ENCODE results near the gene BCL11A. TPM values are rescaled to one million over a fixed set of nuclear protein-coding genes. Genes with fewer than 3 reads are reported as not detected.

BCL11A gene
- total and polyA plus RNA-seq, 5 donors: 3.7 to 11.2 (median 8.5) TPM

DNA sequence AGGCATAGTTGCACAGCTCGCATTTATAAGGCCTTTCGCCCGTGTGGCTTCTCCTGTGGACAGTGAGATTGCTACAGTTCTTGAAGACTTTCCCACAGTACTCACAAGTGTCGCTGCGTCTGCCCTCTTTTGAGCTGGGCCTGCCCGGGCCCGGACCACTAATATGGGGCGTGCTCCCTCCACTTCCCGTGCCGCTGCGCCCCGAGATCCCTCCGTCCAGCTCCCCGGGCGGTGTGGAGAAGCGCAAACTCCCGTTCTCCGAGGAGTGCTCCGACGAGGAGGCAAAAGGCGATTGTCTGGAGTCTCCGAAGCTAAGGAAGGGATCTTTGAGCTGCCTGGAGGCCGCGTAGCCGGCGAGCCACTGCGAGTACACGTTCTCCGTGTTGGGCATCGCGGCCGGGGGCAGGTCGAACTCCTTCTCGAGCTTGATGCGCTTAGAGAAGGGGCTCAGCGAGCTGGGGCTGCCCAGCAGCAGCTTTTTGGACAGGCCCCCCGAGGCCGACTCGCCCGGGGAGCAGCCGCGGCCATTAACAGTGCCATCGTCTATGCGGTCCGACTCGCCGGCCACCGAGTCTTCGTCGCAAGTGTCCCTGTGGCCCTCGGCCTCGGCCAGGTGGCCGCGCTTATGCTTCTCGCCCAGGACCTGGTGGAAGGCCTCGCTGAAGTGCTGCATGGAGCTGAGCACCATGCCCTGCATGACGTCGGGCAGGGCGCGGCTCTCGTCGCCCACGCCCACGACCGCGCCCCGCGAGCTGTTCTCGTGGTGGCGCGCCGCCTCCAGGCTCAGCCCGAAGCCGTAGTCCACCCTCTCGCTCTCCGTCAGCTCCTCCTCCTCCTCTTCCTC, 92.7 kb downstream of the BCL11A start:
- H3K27me3 ChIP-seq (ENCODE audit: control insufficient read depth, insufficient read depth): no peaks in the 10 kb centered on the region
- 97% methylated on average over 76 of the region's 76 CpGs for WGBS
- H3K27ac ChIP-seq (ENCODE audit: low read length): no peak overlapping the region
- intact Hi-C loops (cut with DNase I): no loop called here
- H3K4me3 ChIP-seq (ENCODE audit: low read length): no peak overlapping the region
- ATAC-seq: no peak
- H3K4me1 ChIP-seq (ENCODE audit: control insufficient read depth, insufficient read depth, low read length): no peaks in the 10 kb centered on the region
- H3K9me3 ChIP-seq (ENCODE audit: control insufficient read depth, low read length): no peaks in the 10 kb centered on the region
- no peak for DNase-seq

DNA sequence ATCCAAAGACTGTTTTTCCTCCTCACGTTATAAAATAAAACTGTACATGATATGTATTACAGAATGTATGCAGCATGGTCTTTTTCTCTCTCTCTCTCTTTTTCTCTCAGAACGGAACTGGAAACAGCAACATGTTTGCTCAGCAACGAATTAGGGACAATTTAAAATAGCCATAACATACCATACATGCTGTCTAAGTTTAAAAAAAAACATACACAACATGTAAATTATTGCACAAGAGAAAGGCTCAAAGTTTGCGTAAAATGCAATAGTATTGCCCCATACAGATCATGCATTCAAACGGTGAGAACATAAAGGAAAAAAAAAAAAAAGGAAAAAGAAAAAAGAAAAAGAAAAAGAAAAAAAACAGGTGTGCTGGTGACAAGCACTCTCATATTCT, 93.6 kb downstream of the BCL11A start:
- H3K27ac ChIP-seq (ENCODE audit: low read length): no peak overlapping the region
- ATAC-seq: no peak
- no peak overlapping the region for H3K4me3 ChIP-seq (ENCODE audit: low read length)
- H3K9me3 ChIP-seq (ENCODE audit: control insufficient read depth, low read length): no peaks in the 10 kb centered on the region
- intact Hi-C loops (cut with DNase I): no loop called here
- WGBS: 67% methylated on average over 5 of the region's 5 CpGs
- DNase-seq: no peak
- H3K4me1 ChIP-seq (ENCODE audit: control insufficient read depth, insufficient read depth, low read length): no peaks in the 10 kb centered on the region
- H3K27me3 ChIP-seq (ENCODE audit: control insufficient read depth, insufficient read depth): no peaks in the 10 kb centered on the region

DNA sequence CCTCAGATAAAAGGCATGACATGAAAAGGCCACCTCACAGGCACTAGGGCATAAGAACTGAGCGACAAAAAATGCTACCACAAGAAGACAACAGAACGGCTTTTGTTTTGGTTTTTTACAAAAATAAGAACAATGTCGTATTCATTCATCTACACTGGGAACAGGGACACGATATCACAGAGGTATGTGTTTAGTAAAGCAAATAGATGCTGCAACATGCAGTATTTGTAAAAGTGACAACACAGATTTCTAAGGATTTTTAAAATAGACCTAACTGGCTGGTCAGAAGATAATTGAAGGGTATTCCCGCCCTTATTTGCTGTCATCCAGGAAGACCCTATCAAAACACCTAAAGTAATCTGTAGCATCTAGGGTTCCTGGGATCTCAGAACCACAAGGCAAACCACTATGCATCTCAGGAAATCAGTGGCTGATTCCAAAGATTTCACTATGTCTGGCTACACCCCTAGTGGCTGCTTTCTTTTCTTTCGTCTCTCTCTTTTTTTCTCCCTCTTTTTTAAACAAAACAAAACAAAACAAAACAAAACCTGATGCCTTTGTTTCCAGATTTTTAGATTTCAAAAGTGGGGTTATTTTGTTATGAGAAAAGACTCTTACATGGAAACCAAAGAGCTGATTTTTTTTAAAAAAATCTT, 97.2 kb downstream of the BCL11A start:
- no peak for ATAC-seq
- Histone ChIP-seq H3K27me3 (ENCODE audit: control insufficient read depth, insufficient read depth) (no peaks in the 10 kb centered on the region), H3K9me3 (ENCODE audit: control insufficient read depth, low read length) (no peaks in the 10 kb centered on the region), H3K27ac (ENCODE audit: low read length) (no peak overlapping the region), H3K4me1 (ENCODE audit: control insufficient read depth, insufficient read depth, low read length) (no peaks in the 10 kb centered on the region), H3K4me3 (ENCODE audit: low read length) (no peak overlapping the region)
- no peak for DNase-seq
- 82% methylated on average over 6 of the region's 6 CpGs for WGBS
- intact Hi-C loops (cut with DNase I): no loop called here

DNA sequence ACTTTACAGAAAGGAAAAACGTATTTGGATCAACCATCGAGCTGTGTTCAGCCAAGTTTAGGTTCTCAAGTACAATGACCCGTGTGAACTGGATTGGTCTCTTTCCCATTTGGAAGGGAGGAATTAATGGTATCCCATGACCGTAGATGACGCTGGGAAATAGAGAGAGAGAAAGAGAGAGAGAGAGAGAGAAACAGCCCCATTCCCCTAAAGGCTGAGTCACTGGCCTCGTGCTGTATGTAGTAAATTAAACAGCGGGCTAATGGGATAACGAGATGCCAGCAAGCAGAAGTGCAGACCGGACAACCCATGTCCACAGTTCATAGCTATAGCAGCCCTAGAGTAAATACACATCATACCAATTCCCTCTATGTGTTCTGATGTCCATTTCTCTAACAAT, 99.6 kb downstream of the BCL11A start:
- 91% methylated on average over 9 of the region's 9 CpGs for WGBS
- DNase-seq (no peak), ATAC-seq (no peak)
- intact Hi-C loops (cut with DNase I): no loop called here
- Histone ChIP-seq H3K4me1 (ENCODE audit: control insufficient read depth, insufficient read depth, low read length) (no peaks in the 10 kb centered on the region), H3K9me3 (ENCODE audit: control insufficient read depth, low read length) (no peaks in the 10 kb centered on the region), H3K27me3 (ENCODE audit: control insufficient read depth, insufficient read depth) (no peaks in the 10 kb centered on the region), H3K27ac (ENCODE audit: low read length) (no peak overlapping the region), H3K4me3 (ENCODE audit: low read length) (no peak overlapping the region)

DNA sequence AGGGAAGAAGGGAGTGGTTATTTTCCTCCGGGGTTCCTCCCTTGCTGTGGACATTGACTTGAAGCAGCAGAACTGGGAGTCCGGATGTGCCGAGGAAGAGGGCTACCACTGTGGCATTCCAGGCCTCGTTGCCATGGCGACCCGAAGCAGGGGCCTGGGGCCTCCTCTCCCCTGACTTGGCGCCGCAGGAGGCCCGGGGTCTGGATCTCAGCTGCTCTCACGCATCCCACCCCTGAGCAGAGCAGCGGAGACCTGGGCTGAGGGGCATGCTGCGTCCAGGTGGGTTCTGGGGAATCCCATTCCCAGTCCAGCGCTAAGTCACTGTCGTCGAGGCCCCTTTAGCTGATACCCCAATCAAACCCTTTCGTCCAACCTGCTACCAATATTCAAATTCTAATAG, 100.2 kb downstream of the BCL11A start:
- no peak for ATAC-seq
- no peaks in the 10 kb centered on the region for H3K9me3 ChIP-seq (ENCODE audit: control insufficient read depth, low read length)
- WGBS: 55% methylated on average over 16 of the region's 16 CpGs
- H3K27me3 ChIP-seq (ENCODE audit: control insufficient read depth, insufficient read depth): no peaks in the 10 kb centered on the region
- no peak overlapping the region for H3K27ac ChIP-seq (ENCODE audit: low read length)
- DNase-seq: no peak
- no peak overlapping the region for H3K4me3 ChIP-seq (ENCODE audit: low read length)
- intact Hi-C loops (cut with DNase I): no loop called here
- no peaks in the 10 kb centered on the region for H3K4me1 ChIP-seq (ENCODE audit: control insufficient read depth, insufficient read depth, low read length)

DNA sequence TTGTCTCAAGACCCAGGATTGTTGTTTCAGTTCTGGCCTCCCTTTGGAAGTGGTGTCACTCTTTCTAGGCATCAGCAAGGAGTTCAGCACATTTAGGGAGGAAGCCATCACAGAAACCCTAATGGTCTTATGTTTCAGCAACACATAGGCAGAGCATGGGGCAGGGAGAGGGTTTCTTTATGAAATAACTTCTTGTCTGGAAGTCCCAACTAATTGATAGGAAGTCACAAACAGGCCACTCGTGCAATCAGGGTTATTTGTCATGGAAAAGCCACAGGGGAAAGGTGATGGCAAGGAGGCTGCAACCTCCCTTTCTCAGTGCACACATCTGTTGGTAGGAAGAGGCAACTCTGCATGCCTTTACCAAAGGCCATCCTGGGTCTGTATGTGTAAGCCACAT, 103.0 kb downstream of the BCL11A start:
- ATAC-seq: no peak
- WGBS: 88% methylated on average over 1 of the region's 1 CpG
- Histone ChIP-seq H3K27ac (ENCODE audit: low read length) (no peak overlapping the region), H3K4me3 (ENCODE audit: low read length) (no peak overlapping the region), H3K27me3 (ENCODE audit: control insufficient read depth, insufficient read depth) (no peaks in the 10 kb centered on the region), H3K9me3 (ENCODE audit: control insufficient read depth, low read length) (no peaks in the 10 kb centered on the region), H3K4me1 (ENCODE audit: control insufficient read depth, insufficient read depth, low read length) (no peaks in the 10 kb centered on the region)
- intact Hi-C loops (cut with DNase I): no loop called here
- DNase-seq: no peak

DNA sequence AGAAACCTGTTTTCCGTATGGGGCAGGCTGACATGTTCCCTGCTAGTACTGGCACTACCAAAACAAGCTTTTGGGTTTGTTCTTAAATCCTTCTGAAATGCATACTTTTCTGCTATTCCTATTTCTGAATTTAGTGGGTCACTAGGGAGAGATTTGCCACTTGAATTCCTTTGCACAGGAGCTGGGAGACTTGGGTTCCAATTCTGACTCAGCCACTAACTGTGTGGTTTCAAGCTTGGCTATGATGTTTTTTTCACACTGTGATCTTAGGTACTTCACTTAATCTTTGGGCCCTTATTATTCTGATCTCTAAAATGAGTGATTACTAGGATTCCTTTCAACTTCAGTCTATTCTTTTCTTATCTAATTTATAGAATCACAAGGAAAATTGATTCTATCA, 105.5 kb downstream of the BCL11A start:
- ATAC-seq (no peak), DNase-seq (no peak)
- H3K9me3 ChIP-seq (ENCODE audit: control insufficient read depth, low read length): no peaks in the 10 kb centered on the region
- no peak overlapping the region for H3K27ac ChIP-seq (ENCODE audit: low read length)
- no peaks in the 10 kb centered on the region for H3K4me1 ChIP-seq (ENCODE audit: control insufficient read depth, insufficient read depth, low read length)
- no peak overlapping the region for H3K4me3 ChIP-seq (ENCODE audit: low read length)
- no peaks in the 10 kb centered on the region for H3K27me3 ChIP-seq (ENCODE audit: control insufficient read depth, insufficient read depth)
- intact Hi-C loops (cut with DNase I): no loop called here
- 96% methylated on average over 1 of the region's 1 CpG for WGBS

DNA sequence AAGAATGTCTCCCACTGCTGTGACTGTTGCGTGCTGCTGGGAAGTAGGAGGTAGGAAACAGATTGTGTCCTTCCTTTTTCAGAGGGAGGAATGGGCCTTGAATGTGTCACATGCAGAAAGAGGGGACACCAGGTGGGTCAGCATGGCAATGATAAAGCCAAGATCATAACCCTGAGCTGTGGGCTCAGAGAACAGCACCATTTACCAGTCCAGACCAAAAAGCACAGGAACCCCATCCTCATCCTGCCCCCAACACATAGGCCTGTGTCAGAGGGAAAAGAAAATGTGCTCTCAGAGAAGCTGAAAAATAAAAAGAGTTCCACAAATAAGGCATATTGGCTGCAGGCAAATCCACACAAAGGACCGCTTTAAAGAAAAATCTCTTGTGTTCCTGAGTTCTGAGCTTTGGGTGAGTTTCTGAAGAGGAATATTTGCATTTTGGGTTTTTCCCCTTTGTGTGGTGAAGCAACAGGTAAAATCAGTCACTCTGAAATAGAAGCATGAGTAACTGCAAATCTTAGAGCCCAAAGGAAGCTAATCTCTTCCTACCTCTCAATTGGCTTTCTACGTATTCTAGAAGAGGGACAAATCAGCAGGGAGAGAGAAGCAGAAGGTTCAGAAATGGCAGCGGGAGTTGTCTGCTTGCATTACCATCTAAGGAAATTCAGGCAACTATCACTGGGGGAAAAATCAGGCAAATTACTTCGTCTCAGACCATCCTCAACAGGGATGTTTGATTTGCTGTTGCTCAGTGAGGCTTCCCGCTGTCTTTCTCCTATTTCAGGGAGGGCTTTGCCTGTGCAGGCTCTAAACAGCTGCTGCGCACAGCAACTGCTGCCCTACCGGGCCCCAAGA, 106.8 kb downstream of the BCL11A start:
- Histone ChIP-seq H3K4me1 (ENCODE audit: control insufficient read depth, insufficient read depth, low read length) (no peaks in the 10 kb centered on the region), H3K9me3 (ENCODE audit: control insufficient read depth, low read length) (no peaks in the 10 kb centered on the region), H3K27ac (ENCODE audit: low read length) (no peak overlapping the region), H3K27me3 (ENCODE audit: control insufficient read depth, insufficient read depth) (no peaks in the 10 kb centered on the region), H3K4me3 (ENCODE audit: low read length) (no peak overlapping the region)
- intact Hi-C loops (cut with DNase I): no loop called here
- DNase-seq: no peak
- ATAC-seq: no peak
- 87% methylated on average over 8 of the region's 8 CpGs for WGBS

DNA sequence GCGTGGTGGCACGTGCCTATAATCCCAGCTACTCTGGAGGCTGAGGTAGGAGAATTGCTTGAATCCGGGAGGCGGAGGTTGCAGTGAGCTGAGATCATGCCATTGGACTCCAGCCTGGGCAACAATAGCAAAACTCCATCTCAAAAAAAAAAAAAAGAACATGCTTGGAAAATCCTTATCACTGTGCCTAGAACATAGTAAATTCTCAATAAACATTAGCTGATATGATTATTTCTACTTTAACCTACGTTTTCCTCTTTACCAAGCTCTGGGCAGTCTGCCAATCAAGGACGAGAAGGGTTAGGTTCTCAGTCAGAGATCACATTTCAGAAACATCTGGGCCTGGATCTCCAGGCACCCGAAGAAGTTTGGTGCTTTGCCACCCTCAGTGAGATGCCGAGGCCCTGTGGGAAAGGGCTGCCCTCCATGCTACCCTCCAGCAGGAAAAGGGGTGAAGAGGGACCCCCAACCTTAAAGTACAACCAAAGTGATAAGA, 107.7 kb downstream of the BCL11A start:
- Histone ChIP-seq H3K27ac (ENCODE audit: low read length) (no peak overlapping the region), H3K27me3 (ENCODE audit: control insufficient read depth, insufficient read depth) (no peaks in the 10 kb centered on the region), H3K4me3 (ENCODE audit: low read length) (no peak overlapping the region), H3K4me1 (ENCODE audit: control insufficient read depth, insufficient read depth, low read length) (no peaks in the 10 kb centered on the region), H3K9me3 (ENCODE audit: control insufficient read depth, low read length) (no peaks in the 10 kb centered on the region)
- ATAC-seq (no peak), DNase-seq (no peak)
- intact Hi-C loops (cut with DNase I): no loop called here
- 48% methylated on average over 8 of the region's 8 CpGs for WGBS

DNA sequence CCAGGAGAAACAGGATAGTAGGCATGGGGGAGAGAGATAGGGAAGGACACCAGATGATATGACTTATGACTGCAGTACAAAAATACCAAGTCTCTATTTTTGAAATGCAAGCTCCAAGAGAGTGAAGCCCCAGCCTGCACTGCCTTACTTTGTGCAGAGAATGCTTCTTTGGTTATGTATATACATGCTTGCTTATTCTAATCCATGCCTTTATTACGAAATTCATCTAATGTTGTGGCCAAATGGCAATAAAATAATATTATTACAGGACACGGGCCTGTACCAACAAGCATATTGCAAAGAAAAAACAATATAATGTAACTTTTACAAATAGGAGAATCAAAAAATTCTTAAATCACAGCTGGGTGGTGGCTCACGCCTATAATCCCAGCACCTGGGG, 110.8 kb downstream of the BCL11A start:
- Histone ChIP-seq H3K4me3 (ENCODE audit: low read length) (no peak overlapping the region), H3K27me3 (ENCODE audit: control insufficient read depth, insufficient read depth) (no peaks in the 10 kb centered on the region), H3K9me3 (ENCODE audit: control insufficient read depth, low read length) (no peaks in the 10 kb centered on the region), H3K27ac (ENCODE audit: low read length) (no peak overlapping the region), H3K4me1 (ENCODE audit: control insufficient read depth, insufficient read depth, low read length) (no peaks in the 10 kb centered on the region)
- DNase-seq: no peak
- intact Hi-C loops (cut with DNase I): no loop called here
- 76% methylated on average over 3 of the region's 3 CpGs for WGBS
- no peak for ATAC-seq

DNA sequence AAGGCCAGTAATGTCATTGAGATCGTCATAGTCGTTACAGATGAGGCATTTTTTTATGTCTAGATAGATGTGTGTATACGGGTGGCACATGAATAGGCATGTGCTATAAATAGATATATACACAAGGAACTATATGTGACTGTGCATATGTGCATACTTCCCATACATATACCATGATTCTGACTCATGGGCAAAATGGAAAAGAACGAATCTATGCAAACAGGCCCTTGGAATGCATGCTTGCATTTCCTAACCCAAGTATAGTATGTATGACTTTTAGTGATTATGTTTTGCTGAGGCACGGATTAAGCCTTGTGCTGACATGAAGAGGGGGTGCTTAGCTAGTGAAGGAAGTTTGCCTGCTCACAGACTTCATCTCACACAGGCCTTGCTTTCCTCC, 111.7 kb downstream of the BCL11A start:
- H3K27ac ChIP-seq (ENCODE audit: low read length): no peak overlapping the region
- H3K27me3 ChIP-seq (ENCODE audit: control insufficient read depth, insufficient read depth): no peaks in the 10 kb centered on the region
- 69% methylated on average over 5 of the region's 5 CpGs for WGBS
- H3K4me1 ChIP-seq (ENCODE audit: control insufficient read depth, insufficient read depth, low read length): no peaks in the 10 kb centered on the region
- H3K4me3 ChIP-seq (ENCODE audit: low read length): no peak overlapping the region
- H3K9me3 ChIP-seq (ENCODE audit: control insufficient read depth, low read length): no peaks in the 10 kb centered on the region
- no peak for ATAC-seq
- intact Hi-C loops (cut with DNase I): no loop called here
- no peak for DNase-seq
